H1 (cell line): Measurements from ENCODE around the gene AOPEP. TPM values are rescaled to one million over a fixed set of nuclear protein-coding genes. Genes with fewer than 3 reads are reported as not detected.

Experiments
- CTCF ChIA-PET: fragments of 300-600 bp; sonication (Branson Sonifier 250); formaldehyde crosslinking; loops from one replicate; lab custom pipeline; 2021; ENCODE audit not compliant: partially characterized antibody; lab: Charles Lee
- POLR2A ChIA-PET: fragments of 300-600 bp; sonication (Branson Sonifier 250); formaldehyde crosslinking; loops from one replicate; lab custom pipeline; 2021; ENCODE audit warnings: inconsistent platforms; ENCODE audit not compliant: partially characterized antibody; lab: Charles Lee
- DNase-seq, 2 experiments: peaks; one replicate each; pipeline versions ENCODE4 v3.0.0 to v3.0.0-alpha.2; 2010 to 2022; ENCODE audit warnings: low spot score in 2 of 2, low read depth in 1 of 2, mixed read lengths in 1 of 2
- FAIRE-seq: peaks from 2 replicates; lab custom pipeline; 2011; peaks lifted over from hg19 to GRCh38; lab: Jason Lieb, UNC
- H2AFZ ChIP-seq: 2 replicates; pipeline ENCODE4 v1.8.1; 2012; ENCODE audit warnings: low read length, inconsistent platforms
- H2AK5ac ChIP-seq: 2 replicates; pipeline ENCODE4 v1.6.1; 2013; ENCODE audit warnings: low read depth, low read length
- H2BK120ac ChIP-seq: replicated peaks from 2 replicates; pipeline ENCODE3; 2013; ENCODE audit warnings: low read depth, low read length, inconsistent platforms
- H2BK12ac ChIP-seq: 2 replicates; pipeline ENCODE4 v1.6.1; 2013; ENCODE audit warnings: low read depth, low read length
- H2BK15ac ChIP-seq: 2 replicates; pipeline ENCODE4 v1.6.1; 2013; ENCODE audit warnings: low read length
- H2BK20ac ChIP-seq: 2 replicates; pipeline ENCODE4 v1.6.1; 2013; ENCODE audit warnings: low read length
- H2BK5ac ChIP-seq: 2 replicates; pipeline ENCODE4 v1.6.1; 2013; ENCODE audit warnings: low read depth, low read length
- H3K14ac ChIP-seq: 2 replicates; pipeline ENCODE4 v1.6.1; 2013; ENCODE audit warnings: inconsistent platforms; ENCODE audit not compliant: insufficient read length
- H3K18ac ChIP-seq: 2 replicates; pipeline ENCODE4 v1.6.1; 2013; ENCODE audit warnings: low read length; ENCODE audit errors: extremely low read depth
- H3K23ac ChIP-seq: 2 replicates; pipeline ENCODE4 v1.6.1; 2013; ENCODE audit warnings: inconsistent platforms; ENCODE audit not compliant: insufficient read length
- H3K23me2 ChIP-seq: 2 replicates; pipeline ENCODE4 v1.6.1; 2013; ENCODE audit warnings: low read depth, low read length
- H3K27ac ChIP-seq: 2 replicates; pipeline ENCODE4 v1.6.1; 2011; ENCODE audit warnings: low read depth, low read length, inconsistent platforms
- H3K27me3 ChIP-seq, 4 experiments: replicated peaks in 1 of 4; 1 replicate in 1 of 4; 2 replicates in 3 of 4; pipeline versions ENCODE4 v1.6.1 to v1.8.1; 2011 to 2013; ENCODE audit warnings: low read length in 3 of 4, mild to moderate bottlenecking in 3 of 4, inconsistent platforms in 2 of 4, mixed read lengths in 2 of 4, moderate library complexity in 1 of 4; ENCODE audit not compliant: control insufficient read depth in 3 of 4, insufficient read depth in 3 of 4; ENCODE audit errors: extremely low read depth in 1 of 4
- H3K36me3 ChIP-seq, 4 experiments: 2 replicates each; pipeline versions ENCODE4 v1.6.1 to v1.8.1; 2011 to 2013; ENCODE audit warnings: mild to moderate bottlenecking in 4 of 4, low read length in 3 of 4, moderate library complexity in 2 of 4, control low read depth in 1 of 4, inconsistent platforms in 1 of 4; ENCODE audit not compliant: insufficient read depth in 4 of 4, control insufficient read depth in 2 of 4
- H3K4ac ChIP-seq: replicated peaks from 2 replicates; pipeline ENCODE3; 2013; ENCODE audit warnings: low read length, low read depth, mixed read lengths, inconsistent platforms; ENCODE audit not compliant: insufficient read length
- H3K4me1 ChIP-seq, 4 experiments: replicated peaks in 1 of 4; 1 replicate in 1 of 4; 2 replicates in 3 of 4; pipeline versions ENCODE4 v1.6.1 to v1.8.1; 2011 to 2013; ENCODE audit warnings: low read length in 3 of 4, inconsistent platforms in 2 of 4, mixed read lengths in 1 of 4; ENCODE audit not compliant: insufficient read depth in 4 of 4, control insufficient read depth in 3 of 4
- H3K4me2 ChIP-seq, 2 experiments: 2 replicates each; pipeline versions ENCODE4 v1.6.1 to v1.8.1; 2011 to 2013; ENCODE audit warnings: low read depth in 2 of 2, low read length in 2 of 2, control low read depth in 1 of 2, inconsistent platforms in 1 of 2, mild to moderate bottlenecking in 1 of 2; ENCODE audit not compliant: insufficient read depth in 1 of 2
- H3K4me3 ChIP-seq, 4 experiments: fragments of 200-600, 300-600 bp in 1 of 4; sonication (generic), shearing (Covaris generic), sonication (Bioruptor Twin) in 1 of 4; 2 replicates each; pipeline versions ENCODE4 v1.5.1 to v1.8.1; 2011 to 2016; ENCODE audit warnings: low read length in 4 of 4, low read depth in 3 of 4, control low read depth in 2 of 4, inconsistent platforms in 2 of 4, mild to moderate bottlenecking in 2 of 4, mixed read lengths in 1 of 4, moderate library complexity in 1 of 4; ENCODE audit not compliant: insufficient read depth in 2 of 4; ENCODE audit errors: extremely low read depth in 1 of 4
- H3K56ac ChIP-seq: replicated peaks from 2 replicates; pipeline ENCODE3; 2013; ENCODE audit warnings: low read depth, mild to moderate bottlenecking, mixed read lengths, low read length, inconsistent platforms; ENCODE audit not compliant: insufficient read length
- H3K79me1 ChIP-seq: 2 replicates; pipeline ENCODE4 v1.6.1; 2013; ENCODE audit warnings: low read depth, low read length, control low read depth
- H3K79me2 ChIP-seq, 2 experiments: 2 replicates each; pipeline versions ENCODE4 v1.6.1 to v1.8.1; 2012 to 2013; ENCODE audit warnings: low read length in 2 of 2, mild to moderate bottlenecking in 2 of 2, inconsistent platforms in 1 of 2; ENCODE audit not compliant: insufficient read depth in 2 of 2, control insufficient read depth in 1 of 2
- H3K9ac ChIP-seq, 4 experiments: replicated peaks in 1 of 4; 1 replicate in 1 of 4; 2 replicates in 3 of 4; pipeline versions ENCODE4 v1.6.1 to v1.8.1; 2011 to 2013; ENCODE audit warnings: low read depth in 3 of 4, low read length in 3 of 4, control low read depth in 2 of 4, mild to moderate bottlenecking in 2 of 4, moderate library complexity in 2 of 4, inconsistent platforms in 1 of 4; ENCODE audit errors: extremely low read depth in 1 of 4
- H3K9me3 ChIP-seq, 2 experiments: 2 replicates each; pipeline versions ENCODE4 v1.6.1 to v1.8.1; 2012 to 2013; ENCODE audit warnings: mild to moderate bottlenecking in 2 of 2, moderate library complexity in 2 of 2, control low read depth in 1 of 2, inconsistent platforms in 1 of 2, low read depth in 1 of 2, low read length in 1 of 2, mixed read lengths in 1 of 2; ENCODE audit not compliant: insufficient read depth in 2 of 2
- H4K20me1 ChIP-seq, 2 experiments: replicated peaks in 1 of 2; 2 replicates each; pipeline versions ENCODE3 to v1.8.1; 2011 to 2013; ENCODE audit warnings: inconsistent platforms in 2 of 2, low read length in 2 of 2, mild to moderate bottlenecking in 1 of 2; ENCODE audit not compliant: insufficient read depth in 2 of 2, control insufficient read depth in 1 of 2
- H4K5ac ChIP-seq: 2 replicates; pipeline ENCODE4 v1.6.1; 2013; ENCODE audit warnings: low read length, low read depth, mixed read lengths, inconsistent platforms; ENCODE audit not compliant: insufficient read length
- H4K8ac ChIP-seq: 2 replicates; pipeline ENCODE4 v1.8.0; 2013; ENCODE audit warnings: mild to moderate bottlenecking, moderate library complexity, low read length, inconsistent platforms; ENCODE audit not compliant: insufficient read depth; ENCODE audit errors: extremely low read depth
- H4K91ac ChIP-seq: replicated peaks from 2 replicates; pipeline ENCODE3; 2013; ENCODE audit warnings: low read length, mixed read lengths, inconsistent platforms; ENCODE audit not compliant: insufficient read length
- WGBS, 2 experiments: shearing (Covaris generic) in 1 of 2; methylation state at CpG; one replicate each; pipeline versions ENCODE4 v1.1.6 to v1.1.7; 2013 to 2015; ENCODE audit warnings: low lambda C conversion rate in 2 of 2, mixed read lengths in 2 of 2, inconsistent platforms in 1 of 2, low coverage in 1 of 2, missing lambda C conversion rate in 1 of 2; ENCODE audit not compliant: insufficient replicate concordance in 2 of 2, insufficient coverage in 1 of 2, insufficient read length in 1 of 2; ENCODE audit errors: extremely low coverage in 1 of 2, missing lambda C conversion rate in 1 of 2; 5-methylcytosine and 5-hydroxymethylcytosine counted together
- polyA plus RNA-seq, 7 experiments: library from polyadenylated mRNA; depleted of rRNA in 3 of 7; stranded (reverse) in 5 of 7; unstranded in 2 of 7; fragments of >200 nt in 5 of 7; fragments of 200-250 nt in 2 of 7; gene quantifications; 1 replicate in 5 of 7; 2 replicates in 1 of 7; 4 replicates in 1 of 7; pipeline versions ENCODE4 v1.2.1 to v1.2.3, GENCODE V29; 2011 to 2013; ENCODE audit warnings: missing spikeins in 2 of 7, mixed read lengths in 2 of 7
- total RNA-seq: library from RNA; stranded (reverse); fragmentation: NEBNext Ultra II Directional; extraction: Animal tissue kit (Norgen Biotek cat#: 25700); gene quantifications from 2 replicates; pipeline ENCODE4 v1.2.1, GENCODE V29; 2021

The AOPEP gene
- total and polyA plus RNA-seq, 2 of the 8 experiments (the other 6 are each of a cell fraction or from before 2014, with no cell fraction given): 6.1 to 14.3 TPM

DNA sequence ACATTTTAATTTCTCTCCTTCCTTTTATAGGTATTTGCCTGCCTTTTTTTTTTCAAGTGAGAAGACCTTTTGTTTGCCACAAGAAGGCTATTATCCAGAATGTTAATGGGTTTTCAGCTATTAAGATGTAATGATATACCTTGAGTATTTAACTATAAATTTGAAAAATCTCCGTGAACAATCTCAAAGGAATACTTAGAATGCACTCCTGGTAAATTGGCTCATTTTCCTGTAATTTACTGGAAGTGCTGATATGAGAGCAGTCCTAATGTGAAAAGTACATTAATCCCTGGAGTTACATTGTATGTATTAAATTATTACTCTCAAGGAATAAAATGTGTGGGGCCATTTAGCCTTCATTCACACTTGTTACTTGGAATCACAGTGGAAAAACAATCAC, 32.4 kb downstream of the AOPEP start:
- Histone ChIP-seq H2BK120ac (no peak overlapping the region), H3K56ac (no peak overlapping the region), H2AK5ac (no peak overlapping the region), H3K4me1 (no peaks in the 10 kb centered on the region; a peak in 1 of 7 replicates), H3K23ac (no peak overlapping the region), H2BK5ac (no peak overlapping the region), H4K5ac (no peak overlapping the region), H3K27me3 (no peaks in the 10 kb centered on the region), H2BK12ac (no peak overlapping the region), H3K18ac (no peak overlapping the region), H3K4me2 (no peak overlapping the region), H3K9me3 (no peaks in the 10 kb centered on the region), H4K8ac (no peak overlapping the region), H3K23me2 (no peaks in the 10 kb centered on the region), H2AFZ (no peak overlapping the region), H4K20me1 (peaks cover 2 to 3% of the 10 kb centered on the region in 2 experiments), H3K36me3 (peaks cover 0 to 10% (median 4%) of the 10 kb centered on the region in 4 experiments; a peak in 6 of 8 replicates), H2BK15ac (no peak overlapping the region), H3K4me3 (no peak overlapping the region), H3K4ac (no peak overlapping the region), H2BK20ac (no peak overlapping the region), H3K79me2 (no peaks in the 10 kb centered on the region; a peak in 1 of 4 replicates), H4K91ac (no peak overlapping the region), H3K27ac (no peak overlapping the region), H3K9ac (no peak overlapping the region), H3K79me1 (0 out of 2 replicates have a peak, but pooled peaks cover 5% of the 10 kb centered on the region), H3K14ac (no peak overlapping the region)
- 93% methylated on average over 1 of the region's 1 CpG; no CpG with 5 or more reads in 1 of the 2 experiments for WGBS, 2 experiments
- ChIA-PET CTCF (interaction anchor here (2.1 kb wide), 1 partner anchor 10 kb away, joined by 5 read pairs; no protein-coding TSS in a partner anchor), POLR2A (no interaction called here)
- DNase-seq (no peak), FAIRE-seq (no peak)
